Bronchial epithelial cell (primary cell): ENCODE measurements around the gene IQSEC1. TPM values are rescaled to one million over a fixed set of nuclear protein-coding genes. Genes with fewer than 3 reads are reported as not detected.

Source experiments
- DNase-seq: peaks from one replicate; pipeline ENCODE4 v3.0.0-alpha.2; 2010; ENCODE audit warnings: low read depth
- FAIRE-seq: peaks from 2 replicates; lab custom pipeline; 2011; peaks lifted over from hg19 to GRCh38; lab: Jason Lieb, UNC
- H3K27me3 ChIP-seq: 2 replicates; pipeline ENCODE4 v1.5.1; 2011; ENCODE audit warnings: low read length; ENCODE audit not compliant: control insufficient read depth, insufficient read depth
- H3K36me3 ChIP-seq: 2 replicates; pipeline ENCODE4 v1.5.1; 2011; ENCODE audit warnings: low read length; ENCODE audit not compliant: control insufficient read depth, insufficient read depth
- H3K4me3 ChIP-seq: 2 replicates; pipeline ENCODE4 v1.5.1; 2011; ENCODE audit warnings: mild to moderate bottlenecking, low read depth, low read length, control low read depth
- CTCF ChIP-seq: IDR thresholded peaks from 2 replicates; pipeline ENCODE4 v1.5.1; 2011; ENCODE audit warnings: mild to moderate bottlenecking, moderate library complexity, low read length, control low read depth, inconsistent platforms; ENCODE audit not compliant: insufficient read depth, severe bottlenecking
- total RNA-seq: library from RNA; depleted of rRNA; stranded (reverse); fragments of >200 nt; gene quantifications from 2 replicates; pipeline ENCODE4 v1.2.1, GENCODE V29; 2014

Gene IQSEC1
- total RNA-seq, 1 donor from 2014 or later = 6.6 TPM

- H3K4me3 ChIP-seq = no peak overlapping the region
- no peak for FAIRE-seq
- TF ChIP-seq CTCF = no peak
- DNase-seq = no peak
- H3K36me3 ChIP-seq = no peaks in the 10 kb centered on the region
- H3K27me3 ChIP-seq = peaks cover 18% of the 10 kb centered on the region
Observed at GRCh38 chr3:13072239-13072599, 1.0 kb downstream of the IQSEC1 start.

- Histone ChIP-seq H3K4me3 (no peak overlapping the region), H3K36me3 (no peaks in the 10 kb centered on the region), H3K27me3 (peaks cover 18% of the 10 kb centered on the region)
- no peak for TF ChIP-seq CTCF
- DNase-seq = no peak
- no peak for FAIRE-seq
Observed at GRCh38 chr3:13071695-13072094, 1.5 kb downstream of the IQSEC1 start.

- FAIRE-seq (no peak), DNase-seq (no peak)
- no peak overlapping the region for H3K4me3 ChIP-seq
- no peak for TF ChIP-seq CTCF
- H3K36me3 ChIP-seq = no peaks in the 10 kb centered on the region
- peaks cover 16% of the 10 kb centered on the region for H3K27me3 ChIP-seq
Observed at GRCh38 chr3:13070391-13071070, 2.7 kb downstream of the IQSEC1 start.

GRCh38 chr3:13069495-13069894, 3.7 kb downstream of the IQSEC1 start:
- TF ChIP-seq CTCF = no peak
- DNase-seq (no peak), FAIRE-seq (no peak)
- Histone ChIP-seq H3K36me3 (no peaks in the 10 kb centered on the region), H3K27me3 (peaks cover 13% of the 10 kb centered on the region), H3K4me3 (no peak overlapping the region)

- H3K36me3 ChIP-seq = no peaks in the 10 kb centered on the region
- FAIRE-seq = no peak
- H3K27me3 ChIP-seq = peaks cover 5% of the 10 kb centered on the region
- TF ChIP-seq CTCF = no peak
- no peak overlapping the region for H3K4me3 ChIP-seq
- no peak for DNase-seq
Observed at GRCh38 chr3:13068269-13069010, 4.8 kb downstream of the IQSEC1 start.
